Upper lobe of left lung (tissue), 4 donors: ENCODE data around the gene JPH4.

Experiments used
- POLR2AphosphoS5 ChIP-seq, 2 donors: sonication (generic); formaldehyde crosslinking; IDR thresholded peaks; one replicate each; pipeline ENCODE4 v1.5.1; 2017; ENCODE audit warnings: antibody characterized with exemption in 2 of 2
- TF ChIP-seq, protein P1 (sequence below), 6 experiments: fragments of 450-650 bp in 4 of 6; fragments of 200-600 bp in 2 of 6; sonication (generic) in 2 of 6; IDR thresholded peaks; one replicate each; pipeline ENCODE4 v1.5.1; 2016 to 2019; ENCODE audit warnings: antibody characterized with exemption in 6 of 6

DNA sequence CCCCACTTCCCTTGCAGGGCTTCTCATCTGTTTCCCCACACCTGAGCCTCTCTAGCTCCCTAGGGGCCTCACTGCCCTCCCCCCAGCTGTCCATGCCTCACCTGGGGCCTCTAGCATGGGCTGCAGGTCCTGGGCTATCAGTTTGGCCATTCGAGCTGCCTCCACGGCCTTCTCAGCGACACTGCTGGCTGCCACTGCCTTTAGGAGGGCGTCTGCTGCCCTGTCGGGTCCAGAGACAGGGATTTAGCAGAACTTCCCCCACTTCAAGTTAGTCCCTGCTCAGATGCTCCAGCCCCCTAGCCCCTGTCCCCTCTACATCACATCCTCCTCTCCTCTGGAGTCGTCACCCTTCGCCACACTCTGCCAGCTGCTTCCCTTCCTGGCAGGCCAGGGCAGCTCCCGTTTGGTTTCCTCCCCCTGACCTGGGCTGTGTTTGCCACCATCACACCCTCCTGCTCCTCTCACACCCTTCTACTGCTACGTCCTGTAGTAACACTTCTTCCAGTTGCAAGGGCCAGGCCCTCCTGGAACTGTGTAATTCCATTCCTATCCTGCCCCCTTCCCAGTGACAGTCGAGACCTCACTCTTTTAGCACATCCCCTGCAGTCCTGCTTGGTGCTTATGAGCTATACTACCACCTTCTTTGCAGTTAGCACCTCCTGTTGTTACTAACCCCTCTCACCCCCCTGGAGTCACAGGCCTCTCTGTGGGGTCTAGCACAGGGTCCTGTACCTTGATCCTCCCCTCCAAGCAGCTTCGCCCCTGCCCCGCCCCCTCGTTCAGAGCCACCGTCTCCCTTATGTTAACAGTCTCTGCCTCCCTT, 6.7 kb downstream of the JPH4 start:
- TF ChIP-seq, protein P1, sequence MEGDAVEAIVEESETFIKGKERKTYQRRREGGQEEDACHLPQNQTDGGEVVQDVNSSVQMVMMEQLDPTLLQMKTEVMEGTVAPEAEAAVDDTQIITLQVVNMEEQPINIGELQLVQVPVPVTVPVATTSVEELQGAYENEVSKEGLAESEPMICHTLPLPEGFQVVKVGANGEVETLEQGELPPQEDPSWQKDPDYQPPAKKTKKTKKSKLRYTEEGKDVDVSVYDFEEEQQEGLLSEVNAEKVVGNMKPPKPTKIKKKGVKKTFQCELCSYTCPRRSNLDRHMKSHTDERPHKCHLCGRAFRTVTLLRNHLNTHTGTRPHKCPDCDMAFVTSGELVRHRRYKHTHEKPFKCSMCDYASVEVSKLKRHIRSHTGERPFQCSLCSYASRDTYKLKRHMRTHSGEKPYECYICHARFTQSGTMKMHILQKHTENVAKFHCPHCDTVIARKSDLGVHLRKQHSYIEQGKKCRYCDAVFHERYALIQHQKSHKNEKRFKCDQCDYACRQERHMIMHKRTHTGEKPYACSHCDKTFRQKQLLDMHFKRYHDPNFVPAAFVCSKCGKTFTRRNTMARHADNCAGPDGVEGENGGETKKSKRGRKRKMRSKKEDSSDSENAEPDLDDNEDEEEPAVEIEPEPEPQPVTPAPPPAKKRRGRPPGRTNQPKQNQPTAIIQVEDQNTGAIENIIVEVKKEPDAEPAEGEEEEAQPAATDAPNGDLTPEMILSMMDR (IDR thresholded peaks at IDR 0.05), result no peak
- no peak for TF ChIP-seq POLR2AphosphoS5 (IDR thresholded peaks at IDR 0.05)
